Measurements from ENCODE around the gene ZXDC. TPM values are rescaled to one million over a fixed set of nuclear protein-coding genes. Genes with fewer than 3 reads are reported as not detected.
A peak's percentile ranks its signal among the peaks of the same experiment; 100 is the strongest.

The ZXDC gene
- total and polyA plus RNA-seq, 11 donors: 8.7 to 40.3 (median 19.3) TPM

- ATAC-seq: peak in 3 of 4 donors; percentile 37 to 58 (median 45)
- WGBS, 4 donors: 35 to 51% (median 44%) methylated on average over 8 of the region's 8 CpGs
- peak in 2 of 5 donors; percentile 56 to 79 for DNase-seq
- peak overlapping the region in 7 of 12 donors; percentile 0 to 57 (median 40) for H3K27ac ChIP-seq
- H3K27me3 ChIP-seq: no peaks in the 10 kb centered on the region
- no peaks in the 10 kb centered on the region for H3K9me3 ChIP-seq
- peaks cover 0 to 81% (median 53%) of the 10 kb centered on the region in 12 donors for H3K4me1 ChIP-seq
- intact Hi-C loops (cut with DNase I): loop anchor here in 3 of 10 donors (5.0 to 10.0 kb wide), 4 partner anchors 80 to 218 kb away; partner anchors contain the start of genes CFAP100 (in 1 of the 3) and KLF15 (in 1 of the 3)
- H3K4me3 ChIP-seq: peak overlapping the region in 9 of 12 donors; percentile 63 to 90 (median 81)
- no peak for TF ChIP-seq POLR2A (IDR thresholded peaks at IDR 0.05)
- TF ChIP-seq, protein P1, sequence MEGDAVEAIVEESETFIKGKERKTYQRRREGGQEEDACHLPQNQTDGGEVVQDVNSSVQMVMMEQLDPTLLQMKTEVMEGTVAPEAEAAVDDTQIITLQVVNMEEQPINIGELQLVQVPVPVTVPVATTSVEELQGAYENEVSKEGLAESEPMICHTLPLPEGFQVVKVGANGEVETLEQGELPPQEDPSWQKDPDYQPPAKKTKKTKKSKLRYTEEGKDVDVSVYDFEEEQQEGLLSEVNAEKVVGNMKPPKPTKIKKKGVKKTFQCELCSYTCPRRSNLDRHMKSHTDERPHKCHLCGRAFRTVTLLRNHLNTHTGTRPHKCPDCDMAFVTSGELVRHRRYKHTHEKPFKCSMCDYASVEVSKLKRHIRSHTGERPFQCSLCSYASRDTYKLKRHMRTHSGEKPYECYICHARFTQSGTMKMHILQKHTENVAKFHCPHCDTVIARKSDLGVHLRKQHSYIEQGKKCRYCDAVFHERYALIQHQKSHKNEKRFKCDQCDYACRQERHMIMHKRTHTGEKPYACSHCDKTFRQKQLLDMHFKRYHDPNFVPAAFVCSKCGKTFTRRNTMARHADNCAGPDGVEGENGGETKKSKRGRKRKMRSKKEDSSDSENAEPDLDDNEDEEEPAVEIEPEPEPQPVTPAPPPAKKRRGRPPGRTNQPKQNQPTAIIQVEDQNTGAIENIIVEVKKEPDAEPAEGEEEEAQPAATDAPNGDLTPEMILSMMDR (IDR thresholded peaks at IDR 0.05): no peak
- H3K36me3 ChIP-seq: peaks cover 0 to 48% (median 42%) of the 10 kb centered on the region in 9 donors
These were observed 3.2 kb downstream of the ZXDC start for GRCh38 chr3:126472277-126473006.

- intact Hi-C loops (cut with DNase I): loop anchor here in 1 of 10 donors (10.0 kb wide), 1 partner anchor 75 kb away; the partner anchor contains the start of gene CFAP100
- Histone ChIP-seq H3K9me3 (no peaks in the 10 kb centered on the region), H3K27ac (peak overlapping the region in 2 of 12 donors; percentile 35 to 54), H3K36me3 (peaks cover 0 to 78% (median 71%) of the 10 kb centered on the region in 9 donors), H3K27me3 (no peaks in the 10 kb centered on the region), H3K4me3 (no peak overlapping the region), H3K4me1 (peaks cover 0 to 95% (median 46%) of the 10 kb centered on the region in 12 donors)
- no peak for DNase-seq
- WGBS, 4 donors: 64 to 77% (median 69%) methylated on average over 11 of the region's 11 CpGs
- TF ChIP-seq, protein P1 (IDR thresholded peaks at IDR 0.05): no peak
- TF ChIP-seq POLR2A (IDR thresholded peaks at IDR 0.05): no peak
- ATAC-seq: peak in 3 of 4 donors; percentile 38 to 59 (median 48)
These were observed 6.2 kb downstream of the ZXDC start for GRCh38 chr3:126469479-126469878.

DNA sequence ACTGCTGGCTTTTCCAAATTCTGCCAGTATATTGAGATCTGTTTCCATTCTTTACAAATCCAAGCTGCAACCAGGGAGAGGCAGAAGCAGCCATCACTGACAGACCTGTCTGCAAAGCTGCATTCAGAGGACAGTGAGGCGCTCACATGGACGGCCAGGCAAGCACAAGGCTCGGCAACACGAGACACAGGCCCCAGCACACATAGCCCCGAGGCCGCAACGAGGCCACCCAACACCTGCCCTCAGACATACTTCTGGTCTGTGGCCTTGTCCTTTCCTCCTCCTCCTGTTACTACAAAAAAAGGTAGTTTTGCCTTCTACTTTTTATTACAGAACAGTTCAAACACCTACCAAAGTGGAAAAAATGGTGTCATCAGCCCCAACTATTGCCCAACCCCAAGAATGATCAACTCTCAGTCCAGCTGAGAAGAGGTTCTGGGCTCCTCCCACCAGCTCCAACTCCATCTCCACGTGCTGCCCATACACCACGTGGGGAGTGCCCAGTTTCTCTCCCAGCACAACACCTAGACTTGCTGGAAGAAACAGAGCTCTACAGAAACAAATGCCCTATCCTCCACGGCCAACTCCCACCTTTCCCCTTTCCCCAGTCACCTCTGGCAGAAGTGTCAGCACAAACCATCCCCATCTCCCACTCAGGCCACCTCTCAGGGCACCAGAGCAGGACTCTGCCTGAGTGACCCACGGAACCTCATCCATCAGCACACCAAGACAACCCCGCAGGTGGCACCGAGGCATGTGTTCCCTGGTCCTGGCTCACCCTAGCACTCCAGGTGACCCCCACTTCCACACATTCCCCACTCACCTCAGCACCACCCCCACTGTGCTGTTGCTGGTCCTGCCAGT, 7.4 kb downstream of the ZXDC start:
- Histone ChIP-seq H3K4me3 (no peak overlapping the region), H3K4me1 (peaks cover 0 to 83% (median 33%) of the 10 kb centered on the region in 12 donors), H3K27ac (peak overlapping the region in 2 of 12 donors; percentile 35 to 54), H3K9me3 (no peaks in the 10 kb centered on the region), H3K27me3 (no peaks in the 10 kb centered on the region), H3K36me3 (peaks cover 0 to 90% (median 82%) of the 10 kb centered on the region in 9 donors)
- WGBS, 4 donors: 71 to 83% (median 75%) methylated on average over 13 of the region's 13 CpGs
- peak in 1 of 4 donors; percentile 19 for ATAC-seq
- DNase-seq: peak in 1 of 5 donors; percentile 15
- TF ChIP-seq, protein P1 (IDR thresholded peaks at IDR 0.05): no peak
- TF ChIP-seq POLR2A (IDR thresholded peaks at IDR 0.05): no peak
- intact Hi-C loops (cut with DNase I): loop anchor here in 1 of 10 donors (10.0 kb wide), 1 partner anchor 73 kb away; the partner anchor contains the start of gene CFAP100
